Pancreas (tissue), 10 donors: ENCODE data around the gene CFAP54. TPM values are rescaled to one million over a fixed set of nuclear protein-coding genes. Genes with fewer than 3 reads are reported as not detected.
"Not testable (repeated sequence)": the region's sequence is repeated elsewhere in the genome, so short reads cannot be mapped to it uniquely, and the experiment has no call there.

ENCODE experiments used
- ATAC-seq, 4 donors: fragments of 200-7000 bp; cut with Tn5 transposase; one replicate each; pipeline versions ENCODE4 v1.8.0 to v1.9.1; 2020; ENCODE audit warnings: mild to moderate bottlenecking in 4 of 4, moderate library complexity in 4 of 4
- DNase-seq, 6 donors: peaks; one replicate each; pipeline ENCODE4 v3.0.0-alpha.2; 2020
- FAIRE-seq: peaks from 2 replicates; lab custom pipeline; 2012; peaks lifted over from hg19 to GRCh38; lab: Jason Lieb, UNC
- H3K27ac ChIP-seq, 4 donors: fragments of 200-600 bp; sonication (generic); 1 replicate in 3 of 4; 2 replicates in 1 of 4; pipeline versions ENCODE4 v1.5.0 to v1.8.0; 2020
- H3K27me3 ChIP-seq, 4 donors: fragments of 200-600 bp; one replicate each; pipeline ENCODE4 v1.8.0; 2021
- H3K36me3 ChIP-seq, 3 donors: fragments of 200-600 bp; sonication (generic) in 1 of 3; one replicate each; pipeline versions ENCODE4 v1.5.0 to v1.8.0; 2020 to 2021
- H3K4me1 ChIP-seq, 3 donors: fragments of 200-600 bp; one replicate each; pipeline ENCODE4 v1.8.0; 2021
- H3K4me3 ChIP-seq, 4 donors: fragments of 200-600 bp; sonication (generic) in 2 of 4; one replicate each; pipeline versions ENCODE4 v1.5.0 to v1.8.0; 2020 to 2021
- H3K9me3 ChIP-seq, 4 donors: fragments of 200-600 bp; one replicate each; pipeline ENCODE4 v1.8.0; 2021
- CTCF ChIP-seq, 4 donors: fragments of 200-600 bp; sonication (generic) in 3 of 4; IDR thresholded peaks; one replicate each; pipeline versions ENCODE4 v1.5.0 to v1.8.0; 2021; ENCODE audit warnings: antibody characterized with exemption in 4 of 4
- WGBS, 2 donors: extraction: QIAGEN DNeasy Blood & Tissue Kit; methylation state at CpG; one replicate each; pipeline ENCODE4 v1.1.7; 2013; 5-methylcytosine and 5-hydroxymethylcytosine counted together
- intact Hi-C, 3 donors: fragments of 100-400 bp; cut with DNase I; formaldehyde crosslinking; loops; one replicate each; pipeline versions ENCODE4 v1.11.1 to v1.14.2; 2022
- polyA plus RNA-seq, 2 donors: library from polyadenylated mRNA; stranded (reverse); fragments of 200-250 nt; gene quantifications; one replicate each; pipeline ENCODE4 v1.2.3, GENCODE V29; 2013
- total RNA-seq, 6 donors: library from RNA; stranded (reverse); fragmentation: NEBNext Ultra II Directional in 4 of 6; extraction: Animal tissue kit (Norgen Biotek cat#: 25700) in 4 of 6; gene quantifications; one replicate each; pipeline versions ENCODE4 v1.2.1 to v1.2.4, GENCODE V29; 2021 to 2023
- donor health status: healthy with polysubstance abuse.
- donor health status: DM: no; HTN: no; CAD: no; lungs with moderate emphysema.
- donor health status: DM: no; HTN: no; CAD: no.
- donor health status: control.
- donor health status: control.
- donor health status: Bipolar disorder and iron deficiency.
- donor health status: DM: yes; HTN: yes; CAD: no.
- donor health status: DM: no; HTN: no; CAD: no.
- donor health status: DM: no; HTN: no; CAD: no.
- donor health status: DM: yes; HTN: yes; CAD: no.

The CFAP54 gene
- total and polyA plus RNA-seq, 8 donors = 0.02 to 0.21 (median 0.11) TPM

GRCh38 chr12:96487634-96488033 is 1.7 kb upstream of the CFAP54 start:
- H3K27me3 ChIP-seq = peaks cover 0 to 6% (median 0%) of the 10 kb centered on the region in 4 donors
- TF ChIP-seq CTCF (IDR thresholded peaks at IDR 0.05) = no peak
- no peaks in the 10 kb centered on the region for H3K4me1 ChIP-seq
- no peak for FAIRE-seq
- H3K27ac ChIP-seq = no peak overlapping the region
- intact Hi-C loops = no loop called here
- WGBS, 2 donors = 60 to 71% methylated on average over 3 of the region's 3 CpGs
- H3K4me3 ChIP-seq = no peak overlapping the region
- H3K9me3 ChIP-seq = no peaks in the 10 kb centered on the region
- no peaks in the 10 kb centered on the region for H3K36me3 ChIP-seq
- no peak for DNase-seq
- no peak for ATAC-seq

DNA sequence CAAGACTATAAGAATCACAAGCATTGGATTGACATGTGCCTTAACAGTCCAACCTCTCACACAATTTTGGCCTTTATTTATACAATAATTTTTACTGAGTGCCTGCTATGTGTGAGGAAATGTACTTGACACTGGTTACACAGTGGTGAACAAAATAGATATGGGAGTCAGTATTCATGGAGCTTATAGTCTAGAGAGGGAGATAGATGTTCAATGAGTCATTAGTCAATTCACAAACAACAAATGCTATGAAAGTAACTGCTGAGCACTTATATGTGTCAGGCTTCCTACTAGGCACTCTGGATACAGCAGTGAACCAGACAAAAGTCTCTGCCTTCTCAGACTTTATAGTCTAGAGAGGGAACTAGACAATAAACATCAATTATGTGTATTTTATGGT is 3.7 kb downstream of the CFAP54 start:
- DNase-seq (no peak), ATAC-seq (no peak), FAIRE-seq (no peak)
- H3K27ac ChIP-seq = no peak overlapping the region
- H3K9me3 ChIP-seq = no peaks in the 10 kb centered on the region
- no peaks in the 10 kb centered on the region for H3K27me3 ChIP-seq
- TF ChIP-seq CTCF (IDR thresholded peaks at IDR 0.05) = no peak
- intact Hi-C loops = no loop called here
- H3K4me1 ChIP-seq = peaks cover 0 to 3% (median 0%) of the 10 kb centered on the region in 3 donors
- H3K36me3 ChIP-seq = no peaks in the 10 kb centered on the region
- no peak overlapping the region for H3K4me3 ChIP-seq

DNA sequence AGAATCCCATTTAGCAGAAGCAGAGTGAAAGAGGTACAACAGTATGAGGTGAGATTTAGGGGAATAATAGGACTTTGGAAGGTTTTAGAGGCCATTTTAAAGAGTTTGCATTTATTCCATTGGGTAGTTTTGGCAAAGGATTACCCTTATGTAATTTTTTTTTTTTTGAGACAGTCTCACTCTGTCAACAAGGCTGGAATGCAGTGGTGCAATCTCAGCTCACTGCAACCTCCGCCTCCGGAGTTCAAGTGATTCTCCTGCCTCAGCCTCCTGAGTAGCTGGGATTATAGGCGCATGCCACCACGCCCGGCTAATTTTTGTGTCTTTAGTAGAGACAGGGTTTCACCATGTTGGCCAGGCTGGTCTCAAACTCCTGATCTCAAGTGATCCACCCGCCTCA is 4.8 kb downstream of the CFAP54 start:
- intact Hi-C loops, H3K27ac ChIP-seq, FAIRE-seq, H3K4me1 ChIP-seq, H3K4me3 ChIP-seq, DNase-seq, H3K36me3 ChIP-seq, H3K9me3 ChIP-seq, ATAC-seq, H3K27me3 ChIP-seq: not testable (repeated sequence)
- 86 to 90% methylated on average over 6 of the region's 6 CpGs for WGBS, 2 donors

GRCh38 chr12:96495155-96495554 is 5.8 kb downstream of the CFAP54 start:
- no peaks in the 10 kb centered on the region for H3K27me3 ChIP-seq

DNA sequence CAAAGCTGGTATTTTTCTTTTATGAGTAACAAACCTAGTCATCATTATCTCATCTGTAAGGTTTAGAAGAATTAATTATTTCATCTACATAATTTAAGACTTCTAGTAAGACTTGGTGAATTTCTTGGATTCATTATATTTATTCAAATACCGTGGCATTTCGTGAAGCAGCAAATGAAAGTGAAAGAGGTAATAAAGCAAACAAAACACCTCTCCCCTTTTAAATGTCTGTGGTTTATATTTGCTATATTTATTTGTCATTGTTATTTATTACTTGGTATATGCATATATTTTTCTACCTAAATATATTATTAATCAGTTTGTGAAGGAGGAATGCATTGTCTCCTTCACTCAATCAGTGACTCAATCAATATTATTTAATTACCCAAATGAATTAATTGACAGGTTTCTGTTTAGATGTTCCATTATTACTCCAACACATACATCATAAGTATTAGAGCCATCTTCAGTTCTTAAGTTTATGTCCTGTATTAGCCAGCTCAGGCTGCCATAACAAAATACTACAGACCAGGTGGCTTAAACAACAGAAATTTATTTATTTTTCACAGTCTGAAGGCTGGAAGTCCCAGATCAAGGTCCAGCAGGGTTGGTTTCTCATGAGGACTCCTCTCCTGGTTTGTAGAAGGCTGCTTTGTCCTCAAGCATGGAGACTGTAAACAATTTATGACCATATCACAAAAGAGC is 6.6 kb downstream of the CFAP54 start:
- Histone ChIP-seq H3K4me1 (peaks cover 0 to 6% (median 0%) of the 10 kb centered on the region in 3 donors), H3K36me3 (no peaks in the 10 kb centered on the region), H3K4me3 (no peak overlapping the region), H3K9me3 (no peaks in the 10 kb centered on the region), H3K27me3 (no peaks in the 10 kb centered on the region), H3K27ac (no peak overlapping the region)
- DNase-seq (no peak), ATAC-seq (no peak), FAIRE-seq (no peak)
- TF ChIP-seq CTCF (IDR thresholded peaks at IDR 0.05) = no peak
- intact Hi-C loops = no loop called here
- 73 to 88% methylated on average over 2 of the region's 2 CpGs for WGBS, 2 donors

More at GRCh38 chr12:96495155-96495554, 5.8 kb downstream of the CFAP54 start:
- FAIRE-seq = no peak
- Histone ChIP-seq H3K9me3 (no peaks in the 10 kb centered on the region), H3K4me1 (peaks cover 0 to 3% (median 0%) of the 10 kb centered on the region in 3 donors), H3K27ac (no peak overlapping the region), H3K36me3 (no peaks in the 10 kb centered on the region), H3K4me3 (no peak overlapping the region)
- 76 to 84% methylated on average over 11 of the region's 11 CpGs for WGBS, 2 donors
- ATAC-seq = no peak
- no peak for TF ChIP-seq CTCF (IDR thresholded peaks at IDR 0.05)
- intact Hi-C loops = no loop called here
- DNase-seq = no peak
